Ishikawa (cell line): Measurements from ENCODE around the gene APLP1.

Experiments
- CREB1 ChIP-seq: IDR thresholded peaks from 2 replicates; pipeline ENCODE4 v1.6.1; 2012; ENCODE audit warnings: low read depth
- EGR1 ChIP-seq: IDR thresholded peaks from 2 replicates; pipeline ENCODE4 v1.6.1; 2012
- MAX ChIP-seq: IDR thresholded peaks from 2 replicates; pipeline ENCODE4 v1.6.1; 2012
- REST ChIP-seq: IDR thresholded peaks from 2 replicates; pipeline ENCODE4 v1.6.1; 2012; ENCODE audit warnings: low read depth, mild to moderate bottlenecking
- TEAD4 ChIP-seq: IDR thresholded peaks from 2 replicates; pipeline ENCODE4 v1.6.1; 2012

GRCh38 chr19:35904311-35905068 is 36.1 kb downstream of the APLP1 start:
- TF ChIP-seq TEAD4: no peak
- TF ChIP-seq CREB1: no peak
- no peak for TF ChIP-seq MAX
- no peak for TF ChIP-seq REST
- no peak for TF ChIP-seq EGR1
